Omental fat pad (tissue), 4 donors: ENCODE measurements around the gene LTBP4. TPM values are rescaled to one million over a fixed set of nuclear protein-coding genes. Genes with fewer than 3 reads are reported as not detected.

ENCODE experiments used
- ATAC-seq: fragments of 150-250 bp; one replicate; pipeline ENCODE4 v1.9.1; 2016; ENCODE audit warnings: mild to moderate bottlenecking, moderate library complexity; ENCODE audit not compliant: low FRiP score
- DNase-seq: peaks from one replicate; pipeline ENCODE4 v3.0.0-alpha.2; 2019; ENCODE audit warnings: low spot score
- CTCF ChIP-seq, 3 donors: fragments of 450-650 bp; IDR thresholded peaks; one replicate each; pipeline ENCODE4 v1.5.1; 2016 to 2017; ENCODE audit warnings: antibody characterized with exemption in 3 of 3, mild to moderate bottlenecking in 3 of 3, moderate library complexity in 2 of 3
- total RNA-seq, 4 donors: library from RNA; depleted of rRNA; stranded (reverse); fragments of >200 nt; gene quantifications; one replicate each; pipeline ENCODE4 v1.1.0, GENCODE V29; 2016

The LTBP4 gene
- total RNA-seq, 4 donors from 2014 or later, result 73.5 to 197 (median 114) TPM

- TF ChIP-seq CTCF (IDR thresholded peaks at IDR 0.05), result peak in 2 of 3 donors; percentile 63 to 96
- DNase-seq, result peak; percentile 94
- ATAC-seq, result peak; percentile 37
Observed at GRCh38 chr19:40598121-40598917, 2.9 kb upstream of the LTBP4 start.

- ATAC-seq, result no peak
- no peak for DNase-seq
Observed at GRCh38 chr19:40598918-40599307, 2.3 kb upstream of the LTBP4 start.

GRCh38 chr19:40599331-40599901 is 1.8 kb upstream of the LTBP4 start:
- no peak for ATAC-seq
- no peak for DNase-seq

More at GRCh38 chr19:40598918-40599307, 2.3 kb upstream of the LTBP4 start:
- TF ChIP-seq CTCF (IDR thresholded peaks at IDR 0.05), result no peak

GRCh38 chr19:40599902-40600569 is 1.1 kb upstream of the LTBP4 start:
- no peak for TF ChIP-seq CTCF (IDR thresholded peaks at IDR 0.05)
- DNase-seq (no peak), ATAC-seq (no peak)

More at GRCh38 chr19:40599331-40599901, 1.8 kb upstream of the LTBP4 start:
- TF ChIP-seq CTCF (IDR thresholded peaks at IDR 0.05), result no peak

GRCh38 chr19:40600570-40601133 is 517 bp upstream of the LTBP4 start:
- TF ChIP-seq CTCF (IDR thresholded peaks at IDR 0.05), result no peak
- no peak for ATAC-seq
- no peak for DNase-seq

- no peak for ATAC-seq
- no peak for TF ChIP-seq CTCF (IDR thresholded peaks at IDR 0.05)
- no peak for DNase-seq
Observed at GRCh38 chr19:40603071-40603388, 1.9 kb downstream of the LTBP4 start.
